ENCODE results near the gene PWP2.
"Not testable (repeated sequence)": the region's sequence is repeated elsewhere in the genome, so short reads cannot be mapped to it uniquely, and the experiment has no call there.

DNA sequence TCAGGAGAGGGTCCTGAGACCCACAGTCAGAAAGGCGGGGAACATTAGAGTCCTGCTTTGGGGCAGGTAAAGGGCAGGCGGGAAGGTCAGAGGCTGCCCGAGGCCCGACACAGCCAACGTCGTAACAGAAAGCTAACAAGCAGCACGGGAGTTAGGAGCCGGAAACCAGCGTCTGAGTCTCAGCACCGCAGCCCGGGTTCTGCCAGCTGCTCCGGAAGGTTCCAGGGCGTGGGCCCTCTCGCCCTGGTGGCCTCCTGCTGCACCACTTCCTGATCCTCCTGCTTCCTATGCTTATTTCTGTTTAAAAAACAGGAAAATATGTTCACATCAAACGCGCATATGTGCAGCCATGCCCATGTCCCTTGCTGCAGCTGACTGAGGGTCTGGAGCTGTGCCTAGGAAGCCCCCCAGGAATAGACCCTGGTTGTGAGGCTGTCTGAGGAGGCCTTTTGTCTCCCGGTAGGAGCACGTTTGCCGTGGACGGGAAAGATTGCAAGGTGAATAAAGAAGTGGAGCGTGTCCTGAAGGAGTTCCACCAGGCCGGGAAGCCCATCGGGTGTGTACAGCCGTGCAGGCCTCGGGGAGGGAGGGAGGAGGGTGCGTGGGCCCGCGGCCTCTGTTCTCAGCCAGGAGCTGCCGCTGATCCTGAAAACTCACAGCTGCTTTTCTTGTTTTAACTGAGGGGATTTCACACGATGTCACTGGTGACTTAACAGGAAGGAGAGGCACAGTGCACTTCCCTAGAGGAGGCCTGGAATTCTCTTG is 32.8 kb downstream of the PWP2 start:
- TF ChIP-seq, protein P1, sequence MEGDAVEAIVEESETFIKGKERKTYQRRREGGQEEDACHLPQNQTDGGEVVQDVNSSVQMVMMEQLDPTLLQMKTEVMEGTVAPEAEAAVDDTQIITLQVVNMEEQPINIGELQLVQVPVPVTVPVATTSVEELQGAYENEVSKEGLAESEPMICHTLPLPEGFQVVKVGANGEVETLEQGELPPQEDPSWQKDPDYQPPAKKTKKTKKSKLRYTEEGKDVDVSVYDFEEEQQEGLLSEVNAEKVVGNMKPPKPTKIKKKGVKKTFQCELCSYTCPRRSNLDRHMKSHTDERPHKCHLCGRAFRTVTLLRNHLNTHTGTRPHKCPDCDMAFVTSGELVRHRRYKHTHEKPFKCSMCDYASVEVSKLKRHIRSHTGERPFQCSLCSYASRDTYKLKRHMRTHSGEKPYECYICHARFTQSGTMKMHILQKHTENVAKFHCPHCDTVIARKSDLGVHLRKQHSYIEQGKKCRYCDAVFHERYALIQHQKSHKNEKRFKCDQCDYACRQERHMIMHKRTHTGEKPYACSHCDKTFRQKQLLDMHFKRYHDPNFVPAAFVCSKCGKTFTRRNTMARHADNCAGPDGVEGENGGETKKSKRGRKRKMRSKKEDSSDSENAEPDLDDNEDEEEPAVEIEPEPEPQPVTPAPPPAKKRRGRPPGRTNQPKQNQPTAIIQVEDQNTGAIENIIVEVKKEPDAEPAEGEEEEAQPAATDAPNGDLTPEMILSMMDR (IDR thresholded peaks at IDR 0.05) = not testable (repeated sequence)
- not testable (repeated sequence) for TF ChIP-seq EZH2 (IDR thresholded peaks at IDR 0.05; ENCODE audit: borderline replicate concordance, insufficient read depth, low read depth, low read length, poor library complexity, severe bottlenecking)

Data from B cell (primary cell).